NB4 (cell line): ENCODE results near the gene ATOX1.
"Not testable (repeated sequence)": the region's sequence is repeated elsewhere in the genome, so short reads cannot be mapped to it uniquely, and the experiment has no call there.

Experiments
- DNase-seq: peaks from one replicate; pipeline ENCODE4 v3.0.0; 2010; ENCODE audit warnings: low read depth
- H3K4me3 ChIP-seq: one replicate; pipeline ENCODE4 v1.5.1; 2011; ENCODE audit warnings: mild to moderate bottlenecking, low read depth, low read length, moderate library complexity
- CTCF ChIP-seq: IDR thresholded peaks from one replicate; pipeline ENCODE4 v1.5.1; 2012; ENCODE audit warnings: low read depth, low read length
- MAX ChIP-seq: IDR thresholded peaks from 2 replicates; pipeline ENCODE4 v1.6.1; 2011; ENCODE audit warnings: low read depth, low read length
- MYC ChIP-seq: IDR thresholded peaks from 2 replicates; pipeline ENCODE4 v1.6.1; 2011; ENCODE audit warnings: low read depth, low read length
- POLR2A ChIP-seq: IDR thresholded peaks from 2 replicates; pipeline ENCODE4 v1.6.1; 2011; ENCODE audit warnings: mild to moderate bottlenecking; ENCODE audit not compliant: insufficient read length; ENCODE audit errors: extremely low read depth

ATOX1 gene

GRCh38 chr5:151703227-151703626, 55.2 kb downstream of the ATOX1 start:
- no peak for DNase-seq
- H3K4me3 ChIP-seq, result no peak overlapping the region
- TF ChIP-seq CTCF, result no peak
- no peak for TF ChIP-seq MAX
- no peak for TF ChIP-seq MYC
- TF ChIP-seq POLR2A, result no peak

GRCh38 chr5:151700820-151701219, 57.6 kb downstream of the ATOX1 start:
- no peak overlapping the region for H3K4me3 ChIP-seq
- DNase-seq, result no peak
- TF ChIP-seq MAX (no peak), CTCF (no peak), POLR2A (no peak), MYC (no peak)

- H3K4me3 ChIP-seq, result no peak overlapping the region
- no peak for DNase-seq
- TF ChIP-seq MYC (no peak), CTCF (no peak), MAX (no peak), POLR2A (no peak)
These were observed 58.1 kb downstream of the ATOX1 start for GRCh38 chr5:151700296-151700695.

GRCh38 chr5:151699071-151699901, 59.1 kb downstream of the ATOX1 start:
- H3K4me3 ChIP-seq, result no peak overlapping the region
- no peak for DNase-seq
- TF ChIP-seq MYC (no peak), MAX (no peak), POLR2A (no peak), CTCF (no peak)

GRCh38 chr5:151698081-151698480, 60.4 kb downstream of the ATOX1 start:
- not testable (repeated sequence) for H3K4me3 ChIP-seq, DNase-seq

GRCh38 chr5:151697452-151697851, 61.0 kb downstream of the ATOX1 start:
- no peak overlapping the region for H3K4me3 ChIP-seq
- DNase-seq, result no peak
- no peak for TF ChIP-seq MYC

GRCh38 chr5:151696470-151697061, 61.9 kb downstream of the ATOX1 start:
- DNase-seq, result no peak
- no peak overlapping the region for H3K4me3 ChIP-seq
- TF ChIP-seq CTCF, result no peak
- TF ChIP-seq MAX, result no peak
- no peak for TF ChIP-seq MYC
- TF ChIP-seq POLR2A, result no peak
